H1 (cell line): Measurements from ENCODE around the gene SPRR3. TPM values are rescaled to one million over a fixed set of nuclear protein-coding genes. Genes with fewer than 3 reads are reported as not detected.

Source experiments
- CTCF ChIA-PET: fragments of 300-600 bp; sonication (Branson Sonifier 250); formaldehyde crosslinking; loops from one replicate; lab custom pipeline; 2021; ENCODE audit not compliant: partially characterized antibody; lab: Charles Lee
- POLR2A ChIA-PET: fragments of 300-600 bp; sonication (Branson Sonifier 250); formaldehyde crosslinking; loops from one replicate; lab custom pipeline; 2021; ENCODE audit warnings: inconsistent platforms; ENCODE audit not compliant: partially characterized antibody; lab: Charles Lee
- DNase-seq, 2 experiments: peaks; one replicate each; pipeline versions ENCODE4 v3.0.0 to v3.0.0-alpha.2; 2010 to 2022; ENCODE audit warnings: low spot score in 2 of 2, low read depth in 1 of 2, mixed read lengths in 1 of 2
- FAIRE-seq: peaks from 2 replicates; lab custom pipeline; 2011; peaks lifted over from hg19 to GRCh38; lab: Jason Lieb, UNC
- H2AFZ ChIP-seq: 2 replicates; pipeline ENCODE4 v1.8.1; 2012; ENCODE audit warnings: low read length, inconsistent platforms
- H2AK5ac ChIP-seq: 2 replicates; pipeline ENCODE4 v1.6.1; 2013; ENCODE audit warnings: low read depth, low read length
- H2BK120ac ChIP-seq: replicated peaks from 2 replicates; pipeline ENCODE3; 2013; ENCODE audit warnings: low read depth, low read length, inconsistent platforms
- H2BK12ac ChIP-seq: 2 replicates; pipeline ENCODE4 v1.6.1; 2013; ENCODE audit warnings: low read depth, low read length
- H2BK15ac ChIP-seq: 2 replicates; pipeline ENCODE4 v1.6.1; 2013; ENCODE audit warnings: low read length
- H2BK20ac ChIP-seq: 2 replicates; pipeline ENCODE4 v1.6.1; 2013; ENCODE audit warnings: low read length
- H2BK5ac ChIP-seq: 2 replicates; pipeline ENCODE4 v1.6.1; 2013; ENCODE audit warnings: low read depth, low read length
- H3K14ac ChIP-seq: 2 replicates; pipeline ENCODE4 v1.6.1; 2013; ENCODE audit warnings: inconsistent platforms; ENCODE audit not compliant: insufficient read length
- H3K18ac ChIP-seq: 2 replicates; pipeline ENCODE4 v1.6.1; 2013; ENCODE audit warnings: low read length; ENCODE audit errors: extremely low read depth
- H3K23ac ChIP-seq: 2 replicates; pipeline ENCODE4 v1.6.1; 2013; ENCODE audit warnings: inconsistent platforms; ENCODE audit not compliant: insufficient read length
- H3K23me2 ChIP-seq: 2 replicates; pipeline ENCODE4 v1.6.1; 2013; ENCODE audit warnings: low read depth, low read length
- H3K27ac ChIP-seq: 2 replicates; pipeline ENCODE4 v1.6.1; 2011; ENCODE audit warnings: low read depth, low read length, inconsistent platforms
- H3K27me3 ChIP-seq, 4 experiments: replicated peaks in 1 of 4; 1 replicate in 1 of 4; 2 replicates in 3 of 4; pipeline versions ENCODE4 v1.6.1 to v1.8.1; 2011 to 2013; ENCODE audit warnings: low read length in 3 of 4, mild to moderate bottlenecking in 3 of 4, inconsistent platforms in 2 of 4, mixed read lengths in 2 of 4, moderate library complexity in 1 of 4; ENCODE audit not compliant: control insufficient read depth in 3 of 4, insufficient read depth in 3 of 4; ENCODE audit errors: extremely low read depth in 1 of 4
- H3K36me3 ChIP-seq, 4 experiments: 2 replicates each; pipeline versions ENCODE4 v1.6.1 to v1.8.1; 2011 to 2013; ENCODE audit warnings: mild to moderate bottlenecking in 4 of 4, low read length in 3 of 4, moderate library complexity in 2 of 4, control low read depth in 1 of 4, inconsistent platforms in 1 of 4; ENCODE audit not compliant: insufficient read depth in 4 of 4, control insufficient read depth in 2 of 4
- H3K4ac ChIP-seq: replicated peaks from 2 replicates; pipeline ENCODE3; 2013; ENCODE audit warnings: low read length, low read depth, mixed read lengths, inconsistent platforms; ENCODE audit not compliant: insufficient read length
- H3K4me1 ChIP-seq, 4 experiments: replicated peaks in 1 of 4; 1 replicate in 1 of 4; 2 replicates in 3 of 4; pipeline versions ENCODE4 v1.6.1 to v1.8.1; 2011 to 2013; ENCODE audit warnings: low read length in 3 of 4, inconsistent platforms in 2 of 4, mixed read lengths in 1 of 4; ENCODE audit not compliant: insufficient read depth in 4 of 4, control insufficient read depth in 3 of 4
- H3K4me2 ChIP-seq, 2 experiments: 2 replicates each; pipeline versions ENCODE4 v1.6.1 to v1.8.1; 2011 to 2013; ENCODE audit warnings: low read depth in 2 of 2, low read length in 2 of 2, control low read depth in 1 of 2, inconsistent platforms in 1 of 2, mild to moderate bottlenecking in 1 of 2; ENCODE audit not compliant: insufficient read depth in 1 of 2
- H3K4me3 ChIP-seq, 4 experiments: fragments of 200-600, 300-600 bp in 1 of 4; sonication (generic), shearing (Covaris generic), sonication (Bioruptor Twin) in 1 of 4; 2 replicates each; pipeline versions ENCODE4 v1.5.1 to v1.8.1; 2011 to 2016; ENCODE audit warnings: low read length in 4 of 4, low read depth in 3 of 4, control low read depth in 2 of 4, inconsistent platforms in 2 of 4, mild to moderate bottlenecking in 2 of 4, mixed read lengths in 1 of 4, moderate library complexity in 1 of 4; ENCODE audit not compliant: insufficient read depth in 2 of 4; ENCODE audit errors: extremely low read depth in 1 of 4
- H3K56ac ChIP-seq: replicated peaks from 2 replicates; pipeline ENCODE3; 2013; ENCODE audit warnings: low read depth, mild to moderate bottlenecking, mixed read lengths, low read length, inconsistent platforms; ENCODE audit not compliant: insufficient read length
- H3K79me1 ChIP-seq: 2 replicates; pipeline ENCODE4 v1.6.1; 2013; ENCODE audit warnings: low read depth, low read length, control low read depth
- H3K79me2 ChIP-seq, 2 experiments: 2 replicates each; pipeline versions ENCODE4 v1.6.1 to v1.8.1; 2012 to 2013; ENCODE audit warnings: low read length in 2 of 2, mild to moderate bottlenecking in 2 of 2, inconsistent platforms in 1 of 2; ENCODE audit not compliant: insufficient read depth in 2 of 2, control insufficient read depth in 1 of 2
- H3K9ac ChIP-seq, 4 experiments: replicated peaks in 1 of 4; 1 replicate in 1 of 4; 2 replicates in 3 of 4; pipeline versions ENCODE4 v1.6.1 to v1.8.1; 2011 to 2013; ENCODE audit warnings: low read depth in 3 of 4, low read length in 3 of 4, control low read depth in 2 of 4, mild to moderate bottlenecking in 2 of 4, moderate library complexity in 2 of 4, inconsistent platforms in 1 of 4; ENCODE audit errors: extremely low read depth in 1 of 4
- H3K9me3 ChIP-seq, 2 experiments: 2 replicates each; pipeline versions ENCODE4 v1.6.1 to v1.8.1; 2012 to 2013; ENCODE audit warnings: mild to moderate bottlenecking in 2 of 2, moderate library complexity in 2 of 2, control low read depth in 1 of 2, inconsistent platforms in 1 of 2, low read depth in 1 of 2, low read length in 1 of 2, mixed read lengths in 1 of 2; ENCODE audit not compliant: insufficient read depth in 2 of 2
- H4K20me1 ChIP-seq, 2 experiments: replicated peaks in 1 of 2; 2 replicates each; pipeline versions ENCODE3 to v1.8.1; 2011 to 2013; ENCODE audit warnings: inconsistent platforms in 2 of 2, low read length in 2 of 2, mild to moderate bottlenecking in 1 of 2; ENCODE audit not compliant: insufficient read depth in 2 of 2, control insufficient read depth in 1 of 2
- H4K5ac ChIP-seq: 2 replicates; pipeline ENCODE4 v1.6.1; 2013; ENCODE audit warnings: low read length, low read depth, mixed read lengths, inconsistent platforms; ENCODE audit not compliant: insufficient read length
- H4K8ac ChIP-seq: 2 replicates; pipeline ENCODE4 v1.8.0; 2013; ENCODE audit warnings: mild to moderate bottlenecking, moderate library complexity, low read length, inconsistent platforms; ENCODE audit not compliant: insufficient read depth; ENCODE audit errors: extremely low read depth
- H4K91ac ChIP-seq: replicated peaks from 2 replicates; pipeline ENCODE3; 2013; ENCODE audit warnings: low read length, mixed read lengths, inconsistent platforms; ENCODE audit not compliant: insufficient read length
- ATF3 ChIP-seq: IDR thresholded peaks from 2 replicates; pipeline ENCODE4 v1.6.1; 2011; ENCODE audit warnings: low read depth, mild to moderate bottlenecking, low read length; ENCODE audit not compliant: insufficient read depth
- CHD1 ChIP-seq: IDR thresholded peaks from 2 replicates; pipeline ENCODE4 v1.6.1; 2012; ENCODE audit warnings: low read depth, low read length, improper control_type of control experiment
- GTF2F1 ChIP-seq: IDR thresholded peaks from 2 replicates; pipeline ENCODE4 v1.6.1; 2012; ENCODE audit warnings: low read depth, low read length, improper control_type of control experiment, borderline replicate concordance
- polyA plus RNA-seq, 7 experiments: library from polyadenylated mRNA; depleted of rRNA in 3 of 7; stranded (reverse) in 5 of 7; unstranded in 2 of 7; fragments of >200 nt in 5 of 7; fragments of 200-250 nt in 2 of 7; gene quantifications; 1 replicate in 5 of 7; 2 replicates in 1 of 7; 4 replicates in 1 of 7; pipeline versions ENCODE4 v1.2.1 to v1.2.3, GENCODE V29; 2011 to 2013; ENCODE audit warnings: missing spikeins in 2 of 7, mixed read lengths in 2 of 7
- total RNA-seq: library from RNA; stranded (reverse); fragmentation: NEBNext Ultra II Directional; extraction: Animal tissue kit (Norgen Biotek cat#: 25700); gene quantifications from 2 replicates; pipeline ENCODE4 v1.2.1, GENCODE V29; 2021

SPRR3 gene
- total and polyA plus RNA-seq, 2 of the 8 experiments (the other 6 are each of a cell fraction or from before 2014, with no cell fraction given): not detected

GRCh38 chr1:152983234-152983633 lies 18.3 kb upstream of the SPRR3 start:
- Histone ChIP-seq H2BK20ac (no peak overlapping the region), H3K23me2 (no peaks in the 10 kb centered on the region; the same call in 1 of the 2 replicates), H3K18ac (no peak overlapping the region), H3K4me1 (no peaks in the 10 kb centered on the region), H3K4me3 (no peak overlapping the region), H4K5ac (no peak overlapping the region), H3K9me3 (no peaks in the 10 kb centered on the region), H4K91ac (no peak overlapping the region), H3K14ac (no peak overlapping the region), H2AK5ac (no peak overlapping the region), H3K56ac (no peak overlapping the region), H3K4ac (no peak overlapping the region), H4K8ac (no peak overlapping the region), H2BK12ac (no peak overlapping the region), H2AFZ (no peak overlapping the region), H3K36me3 (no peaks in the 10 kb centered on the region), H3K9ac (no peak overlapping the region), H3K23ac (no peak overlapping the region), H2BK15ac (no peak overlapping the region), H3K79me2 (no peaks in the 10 kb centered on the region), H2BK120ac (no peak overlapping the region), H3K27me3 (no peaks in the 10 kb centered on the region), H3K79me1 (no peaks in the 10 kb centered on the region), H3K4me2 (no peak overlapping the region), H2BK5ac (no peak overlapping the region), H3K27ac (no peak overlapping the region), H4K20me1 (no peaks in the 10 kb centered on the region)
- CTCF ChIA-PET: interaction anchor here (1.2 kb wide), 1 partner anchor 9 kb away, joined by 3 read pairs; no protein-coding TSS in a partner anchor
- DNase-seq: no peak
- POLR2A ChIA-PET: no interaction called here
- no peak for FAIRE-seq
- TF ChIP-seq CHD1: no peak
- no peak for TF ChIP-seq ATF3
- TF ChIP-seq GTF2F1: no peak
